ENCODE results near the gene LBHD2. TPM values are rescaled to one million over a fixed set of nuclear protein-coding genes. Genes with fewer than 3 reads are reported as not detected.

LBHD2 gene
- total and polyA plus RNA-seq, 10 of the 15 experiments (the other 5 are each of a cell fraction or from before 2014, with no cell fraction given) = not detected

- H3K4me2 ChIP-seq (ENCODE audit: control insufficient read depth, insufficient read depth) = peak overlapping the region; percentile 30; the same call in 1 of the 2 replicates
- no peaks in the 10 kb centered on the region for H3K79me2 ChIP-seq (ENCODE audit: control insufficient read depth, insufficient read depth, low read length)
- BruUV-seq (replicated peaks) = no TSS peak
- peaks cover 4 to 5% of the 10 kb centered on the region in 2 experiments; a peak in 2 of 4 replicates for H3K27me3 ChIP-seq (replicated peaks in 1 of 2; ENCODE audit: control insufficient read depth in 2 of 2, insufficient read depth in 2 of 2, low read length in 1 of 2)
- in situ Hi-C loops (cut with MboI) (loop anchor here (5.0 kb wide), 1 partner anchor 74 kb away; no protein-coding TSS in a partner anchor), intact Hi-C loops (cut with micrococcal nuclease; ENCODE audit: unreplicated experiment) (no loop called here)
- H2AFZ ChIP-seq (ENCODE audit: control insufficient read depth, low read depth, low read length) = peak overlapping the region; percentile 33
- ATAC-seq (peak; percentile 65), FAIRE-seq (peak; percentile 7), DNase-seq (ENCODE audit: low read depth, low spot score) (no peak)
- H3K4me3 ChIP-seq = no peak overlapping the region
- ChIA-PET RAD21 (ENCODE audit: unreplicated experiment) (interaction anchor here (4.2 kb wide), 1 partner anchor 32 kb away, joined by 40 read pairs; no protein-coding TSS in a partner anchor), SMC1A (ENCODE audit: uncharacterized antibody, unreplicated experiment) (interaction anchor here (0.7 to 4.9 kb wide), 3 partner anchors 32 to 183 kb away, joined by 3 to 22 read pairs (median 4); no protein-coding TSS in a partner anchor), POLR2A (interaction anchor here (0.9 to 1.6 kb wide), 3 partner anchors 10 to 32 kb away, joined by 3 to 7 read pairs (median 4); partner anchors contain the start of gene TNFAIP2), CTCF (interaction anchor here (0.6 to 4.1 kb wide), 7 partner anchors 8 to 860 kb away, joined by 3 to 32 read pairs (median 4); partner anchors contain the start of gene TNFAIP2)
- H3K4me1 ChIP-seq (ENCODE audit: control insufficient read depth, insufficient read depth, low read length) = peaks cover 63% of the 10 kb centered on the region
- H3K9me3 ChIP-seq (replicated peaks; ENCODE audit: control insufficient read depth, insufficient read depth, low read length) = no peaks in the 10 kb centered on the region
- WGBS (ENCODE audit: insufficient coverage, insufficient replicate concordance, low lambda C conversion rate, missing lambda C conversion rate) = 22% methylated on average over 4 of the region's 9 CpGs
- no peaks in the 10 kb centered on the region for H3K36me3 ChIP-seq (ENCODE audit: control insufficient read depth in 2 of 2, insufficient read depth in 2 of 2, low read length in 1 of 2)
- H4K20me1 ChIP-seq (ENCODE audit: control insufficient read depth, insufficient read depth) = no peaks in the 10 kb centered on the region
- peak overlapping the region; percentile 72 for H3K27ac ChIP-seq (ENCODE audit: control insufficient read depth, insufficient read depth)
- H3K9ac ChIP-seq (ENCODE audit: control insufficient read depth, insufficient read depth, low read length) = peak overlapping the region; percentile 41
- TF ChIP-seq RAD21 (IDR thresholded peaks at IDR 0.05; ENCODE audit: insufficient read depth, low read depth, low read length) (no peak), BRCA1 (IDR thresholded peaks at IDR 0.05; ENCODE audit: low read depth, low read length) (no peak), ZNF207 (IDR thresholded peaks at IDR 0.05; ENCODE audit: borderline replicate concordance) (no peak), IKZF1 (conservative IDR thresholded peaks at IDR 0.05) (peak; percentile 93), JUNB (IDR thresholded peaks at IDR 0.05) (0 out of 2 replicates have a peak, but pooled peaks have one; percentile 31), ZBED1 (IDR thresholded peaks at IDR 0.05; ENCODE audit: borderline replicate concordance) (no peak), PAX8 (IDR thresholded peaks at IDR 0.05) (no peak), PBX3 (IDR thresholded peaks at IDR 0.05; ENCODE audit: insufficient replicate concordance, low read depth, low read length) (no peak), TCF7 (IDR thresholded peaks at IDR 0.05; ENCODE audit: borderline replicate concordance) (no peak), NFXL1 (IDR thresholded peaks at IDR 0.05; ENCODE audit: borderline replicate concordance) (no peak), CHD4 (IDR thresholded peaks at IDR 0.05) (no peak), NRF1 (conservative IDR thresholded peaks at IDR 0.05; ENCODE audit: low read depth, low read length) (no peak), NBN (IDR thresholded peaks at IDR 0.05) (peak; percentile 67; the same call in 1 of the 2 replicates), ZBTB11 (CRISPR knock-in tag; IDR thresholded peaks at IDR 0.05) (no peak), TCF12 (IDR thresholded peaks at IDR 0.05; ENCODE audit: low read depth, low read length) (peak; percentile 95), ATF3 (IDR thresholded peaks at IDR 0.05; ENCODE audit: borderline replicate concordance, extremely low read depth, low read depth, low read length) (no peak), CBX3 (IDR thresholded peaks at IDR 0.05; ENCODE audit: borderline replicate concordance, low read depth) (no peak), CREM (IDR thresholded peaks at IDR 0.05; ENCODE audit: low read depth) (peak; percentile 39; the same call in 1 of the 2 replicates), ZBTB33 (IDR thresholded peaks at IDR 0.05) (no peak)
These were observed 24.8 kb downstream of the LBHD2 start for GRCh38 chr14:103108749-103109207.
